Activated CD8-positive, alpha-beta memory T cell treated with anti-CD3 and anti-CD28 coated beads, Interleukin-2, amount 50 U/mL, for 4 hours (primary cell): ENCODE measurements around the gene THSD7A.
"Not testable (repeated sequence)": the region's sequence is repeated elsewhere in the genome, so short reads cannot be mapped to it uniquely, and the experiment has no call there.

Source experiments
- DNase-seq: peaks from one replicate; pipeline ENCODE4 v3.0.0-alpha.2; 2020

The THSD7A gene

GRCh38 chr7:11567571-11567970, 264.4 kb downstream of the THSD7A start:
- no peak for DNase-seq

GRCh38 chr7:11557627-11558026, 274.4 kb downstream of the THSD7A start:
- DNase-seq: no peak

GRCh38 chr7:11552676-11553296, 279.2 kb downstream of the THSD7A start:
- DNase-seq: no peak

GRCh38 chr7:11551470-11551869, 280.5 kb downstream of the THSD7A start:
- no peak for DNase-seq

- DNase-seq: no peak
Measured at GRCh38 chr7:11548532-11548931, 283.5 kb downstream of the THSD7A start.

- DNase-seq: no peak
Measured at GRCh38 chr7:11541330-11541729, 290.7 kb downstream of the THSD7A start.

- DNase-seq: no peak
Measured at GRCh38 chr7:11540271-11540761, 291.7 kb downstream of the THSD7A start.

- DNase-seq: no peak
Measured at GRCh38 chr7:11539853-11540252, 292.1 kb downstream of the THSD7A start.

GRCh38 chr7:11538751-11539299, 293.2 kb downstream of the THSD7A start:
- DNase-seq: no peak

GRCh38 chr7:11533229-11533820, 298.7 kb downstream of the THSD7A start:
- no peak for DNase-seq

GRCh38 chr7:11529382-11529781, 302.6 kb downstream of the THSD7A start:
- no peak for DNase-seq

GRCh38 chr7:11527707-11528106, 304.3 kb downstream of the THSD7A start:
- DNase-seq: no peak

GRCh38 chr7:11524476-11525397, 307.3 kb downstream of the THSD7A start:
- no peak for DNase-seq

- DNase-seq: not testable (repeated sequence)
Measured at GRCh38 chr7:11521964-11522499, 310.0 kb downstream of the THSD7A start.

- DNase-seq: no peak
Measured at GRCh38 chr7:11517853-11518252, 314.1 kb downstream of the THSD7A start.

GRCh38 chr7:11516328-11516727, 315.7 kb downstream of the THSD7A start:
- no peak for DNase-seq

GRCh38 chr7:11513460-11513859, 318.5 kb downstream of the THSD7A start:
- DNase-seq: no peak

- DNase-seq: no peak
Measured at GRCh38 chr7:11507929-11508328, 324.1 kb downstream of the THSD7A start.

GRCh38 chr7:11506417-11506816, 325.6 kb downstream of the THSD7A start:
- DNase-seq: no peak

- DNase-seq: no peak
Measured at GRCh38 chr7:11505471-11505985, 326.5 kb downstream of the THSD7A start.

GRCh38 chr7:11492307-11492706, 339.7 kb downstream of the THSD7A start:
- DNase-seq: no peak

GRCh38 chr7:11491811-11492210, 340.2 kb downstream of the THSD7A start:
- no peak for DNase-seq

GRCh38 chr7:11489280-11489679, 342.7 kb downstream of the THSD7A start:
- DNase-seq: no peak
